GM18502 (cell line): ENCODE data around the gene PRKN.

Experiments
- ATAC-seq: cut with Tn5 transposase; IDR thresholded peaks from one replicate; pipeline ENCODE4 v1.9.1; 2021; ENCODE audit warnings: mild to moderate bottlenecking; ENCODE audit not compliant: unreplicated experiment, poor library complexity

Gene PRKN

DNA sequence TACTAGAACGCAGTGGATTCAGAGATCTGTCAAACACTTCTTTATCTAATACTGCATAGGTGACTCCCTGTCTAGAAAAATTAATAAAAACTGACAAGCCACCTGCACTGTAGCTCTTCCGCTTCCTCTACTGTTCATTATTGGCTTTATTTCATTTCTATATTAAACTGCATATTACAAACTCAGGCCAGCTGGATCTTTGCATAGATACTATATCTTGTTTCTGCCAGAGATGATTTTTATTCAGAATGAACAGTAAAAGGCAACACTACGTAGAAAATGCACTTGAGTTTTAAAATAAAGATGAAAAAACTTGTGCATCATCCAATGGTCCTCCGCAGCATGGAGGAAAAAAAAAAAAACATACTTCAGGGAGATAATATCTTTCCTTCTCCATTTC, 508.3 kb downstream of the PRKN start:
- ATAC-seq: no peak

DNA sequence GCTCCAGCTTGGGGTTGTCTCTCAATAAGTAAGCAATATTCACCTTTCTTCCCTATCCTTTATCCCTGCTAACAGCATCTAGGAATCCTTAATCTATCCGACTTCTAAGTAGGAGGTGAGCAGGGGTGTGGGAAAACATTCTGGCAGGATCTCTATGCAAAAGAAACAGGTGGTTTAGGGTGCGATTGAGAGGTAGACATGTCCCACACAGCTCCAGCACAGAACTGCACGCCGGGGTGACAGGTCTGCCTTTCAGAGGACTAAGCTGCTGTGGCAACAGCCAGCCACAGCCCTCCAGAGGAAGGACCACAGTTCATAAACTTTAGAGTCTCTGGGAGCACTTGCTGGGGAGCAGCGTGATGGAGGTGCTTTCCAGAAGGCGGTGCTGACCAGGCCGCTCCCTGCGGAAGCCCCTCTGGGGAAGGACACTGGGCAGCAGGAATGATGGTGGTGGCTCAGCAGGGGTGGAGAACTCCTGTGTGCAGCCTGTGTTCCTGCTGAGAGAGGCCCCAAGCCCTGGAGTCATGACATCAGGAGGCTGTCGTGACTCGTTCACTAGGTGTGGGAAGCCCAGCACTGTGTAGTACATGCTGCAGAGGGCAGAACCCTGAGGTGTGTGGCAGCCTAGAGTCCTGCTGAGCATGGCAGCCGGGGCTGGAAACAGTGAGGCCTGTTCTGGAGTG, 509.6 kb downstream of the PRKN start:
- ATAC-seq: no peak

DNA sequence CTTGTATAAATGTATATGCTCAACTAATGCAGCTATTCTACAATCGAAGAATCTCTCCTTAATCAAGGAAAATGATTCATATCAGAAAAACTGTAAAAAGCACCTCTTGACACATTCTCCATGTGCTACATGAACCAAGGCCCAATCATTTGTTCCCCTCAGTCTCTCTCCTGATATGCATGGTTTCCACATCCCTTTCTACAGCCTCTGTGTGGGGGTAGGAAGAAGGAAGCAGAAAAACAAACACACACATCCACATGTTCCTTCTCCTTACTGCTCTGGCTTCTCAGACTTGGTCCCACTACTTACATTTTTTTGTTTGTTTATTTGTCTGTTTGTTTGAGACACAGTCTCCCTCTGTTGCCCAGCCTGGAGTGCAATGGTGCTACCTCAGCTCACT, 510.5 kb downstream of the PRKN start:
- ATAC-seq: no peak

DNA sequence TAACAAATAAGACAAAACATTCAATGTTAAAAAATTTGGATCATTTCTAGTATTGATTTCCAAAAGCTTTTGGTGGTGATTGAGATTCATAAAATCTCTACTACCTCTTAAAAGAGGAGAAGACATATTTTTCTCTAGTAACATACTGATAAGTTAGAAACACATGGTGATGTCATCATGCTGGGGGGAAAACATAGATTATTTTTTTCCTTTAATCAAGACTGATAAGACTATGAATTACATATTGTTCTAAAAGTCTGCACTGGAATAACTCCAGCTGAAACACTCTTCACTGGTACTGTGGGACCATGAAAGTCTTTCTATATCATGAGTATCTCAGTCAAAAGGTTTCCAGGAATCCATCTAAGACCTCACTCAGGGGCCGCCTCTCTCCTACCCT, 515.8 kb downstream of the PRKN start:
- ATAC-seq: no peak

DNA sequence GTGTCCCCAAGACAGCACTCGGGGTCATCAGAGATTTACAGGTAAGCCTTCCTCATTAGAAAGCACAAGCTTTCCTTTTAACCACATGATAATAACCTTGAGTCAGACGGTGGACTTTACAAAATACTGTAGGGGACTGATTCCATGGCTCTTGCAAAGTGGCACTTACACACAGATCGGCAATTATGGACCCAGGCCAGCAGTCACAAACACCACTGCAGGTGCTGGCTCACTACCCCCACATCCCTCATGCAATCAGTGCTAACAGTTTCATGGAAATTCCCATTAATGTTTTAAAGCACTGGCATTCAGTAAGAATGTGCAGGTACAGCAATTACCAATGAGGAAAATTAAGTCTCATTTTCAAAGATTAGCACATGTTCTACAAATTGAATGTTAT, 516.5 kb downstream of the PRKN start:
- no peak for ATAC-seq

DNA sequence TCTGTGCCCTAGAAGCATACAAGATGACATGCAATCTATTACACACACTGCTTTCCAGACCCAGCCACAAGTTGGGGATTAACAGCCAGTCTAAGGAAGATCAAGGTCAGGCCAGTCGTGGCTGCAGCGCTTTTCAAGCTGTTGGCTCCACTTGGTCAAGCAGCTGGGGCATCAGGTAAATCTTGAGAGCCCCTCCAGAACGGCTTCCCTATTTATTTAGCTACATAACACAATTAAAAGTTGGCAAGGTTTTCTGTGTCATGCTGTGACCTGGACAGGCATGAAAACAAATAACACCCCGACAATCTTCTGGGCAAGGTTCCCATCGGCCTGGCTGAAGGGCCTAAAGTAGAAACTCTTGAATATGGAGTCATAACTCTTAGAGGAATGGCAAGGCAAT, 524.3 kb downstream of the PRKN start:
- no peak for ATAC-seq

DNA sequence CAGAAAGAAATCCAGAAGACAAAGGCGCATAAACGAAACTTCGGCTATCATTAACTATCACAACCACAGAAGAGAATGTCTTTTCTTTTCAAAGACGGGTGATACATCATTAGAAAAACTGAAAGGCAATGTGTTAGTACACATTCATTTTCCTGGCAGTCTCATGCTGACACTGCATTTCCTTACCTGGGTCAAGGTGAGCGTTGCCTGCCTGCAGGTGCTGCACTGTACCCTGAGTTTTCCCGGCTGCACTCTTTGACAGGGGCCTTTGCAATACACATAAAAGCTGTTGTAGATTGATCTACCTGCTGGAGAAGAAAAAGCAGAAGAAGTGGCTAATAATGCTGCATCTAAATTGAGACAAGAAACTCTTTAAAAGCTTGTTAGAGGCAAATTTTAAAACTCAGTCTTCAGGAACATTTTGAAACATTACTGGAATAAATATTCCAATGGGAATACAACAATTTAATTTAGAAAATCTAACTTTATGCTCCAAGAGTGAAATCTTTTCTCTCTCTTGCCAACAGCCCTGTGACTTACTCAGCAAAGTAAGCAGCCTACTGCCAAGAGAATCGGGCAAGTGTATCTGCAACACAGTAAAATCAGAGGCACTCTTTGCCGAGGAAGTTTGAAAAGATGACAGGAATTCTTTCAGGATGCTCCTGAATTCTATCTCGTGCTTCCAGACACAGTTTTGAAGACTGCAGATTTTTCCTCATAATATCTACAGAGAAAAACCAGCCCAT, 526.4 kb downstream of the PRKN start:
- ATAC-seq: no peak

DNA sequence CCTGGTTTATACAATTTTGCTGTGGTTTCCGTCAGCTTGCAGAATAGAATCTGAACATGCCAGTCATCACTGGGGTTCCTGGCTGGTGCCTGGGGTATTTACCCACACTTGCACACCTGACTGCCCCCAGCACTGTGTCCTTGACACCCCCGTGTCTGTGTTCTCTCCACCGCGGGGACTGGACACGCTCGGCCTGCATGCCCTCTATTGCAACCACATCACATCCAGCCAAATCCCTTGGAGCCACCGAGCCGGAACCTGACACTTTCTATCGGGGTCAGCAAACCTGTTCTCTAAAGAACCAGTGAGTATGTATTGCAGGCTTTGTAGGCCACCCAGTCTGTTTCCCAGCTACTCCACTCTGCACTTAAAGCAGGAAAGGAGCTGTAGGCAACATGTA, 527.5 kb downstream of the PRKN start:
- ATAC-seq: no peak

DNA sequence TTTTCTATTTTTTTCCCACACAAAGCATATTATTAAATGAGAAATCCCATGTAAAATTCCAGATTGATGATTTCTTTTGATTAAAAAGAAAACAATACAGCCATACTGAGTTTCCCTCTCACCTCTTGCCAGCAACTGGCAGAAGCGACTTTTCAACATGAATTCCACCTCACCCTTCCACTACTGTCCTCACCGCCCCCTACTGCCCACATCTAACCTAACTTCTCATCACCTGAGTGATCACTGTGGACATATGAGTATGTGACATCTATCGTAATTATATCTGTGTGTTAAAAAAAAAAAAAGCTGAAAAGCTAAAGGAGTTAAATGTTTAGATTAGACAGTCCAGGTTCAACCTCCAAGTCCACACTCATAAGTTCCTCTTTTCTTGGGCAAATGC, 528.6 kb downstream of the PRKN start:
- no peak for ATAC-seq

DNA sequence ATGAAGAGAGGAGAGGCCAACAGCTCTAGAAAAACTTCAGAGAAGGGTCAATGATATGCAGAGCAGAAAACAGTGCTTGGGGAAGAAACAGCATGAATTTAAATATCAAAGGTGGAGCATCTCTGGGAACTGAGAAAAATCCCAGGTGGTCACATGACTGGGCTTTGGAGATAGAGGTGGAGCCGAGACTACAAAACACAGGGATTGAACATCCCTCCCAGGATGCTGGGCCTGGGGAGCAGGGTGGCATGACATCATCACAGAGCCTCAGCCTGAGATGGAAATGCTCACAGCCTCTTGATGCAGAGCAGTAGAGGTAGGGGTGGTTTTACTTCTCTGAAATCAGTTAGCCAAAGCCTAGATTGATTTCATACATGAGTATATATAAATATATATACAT, 529.5 kb downstream of the PRKN start:
- no peak for ATAC-seq

DNA sequence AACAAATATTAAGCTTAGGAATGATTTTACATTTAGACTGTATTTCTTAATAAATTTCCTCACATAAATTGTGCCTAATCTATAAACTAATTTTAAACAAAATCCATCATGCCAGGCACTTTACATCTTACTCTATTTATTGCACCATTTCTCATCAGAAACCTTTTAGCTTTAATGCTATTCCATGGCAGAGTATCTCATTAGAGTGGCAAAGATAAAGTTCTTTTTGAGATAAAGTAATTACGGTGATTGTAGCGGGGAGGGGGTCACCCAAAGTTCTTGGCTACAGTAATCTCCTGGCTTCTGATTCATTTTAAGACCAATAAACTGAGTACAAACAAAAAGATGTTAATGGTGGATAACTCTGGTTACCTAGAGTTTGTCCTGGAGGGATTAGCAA, 532.1 kb downstream of the PRKN start:
- ATAC-seq: no peak

DNA sequence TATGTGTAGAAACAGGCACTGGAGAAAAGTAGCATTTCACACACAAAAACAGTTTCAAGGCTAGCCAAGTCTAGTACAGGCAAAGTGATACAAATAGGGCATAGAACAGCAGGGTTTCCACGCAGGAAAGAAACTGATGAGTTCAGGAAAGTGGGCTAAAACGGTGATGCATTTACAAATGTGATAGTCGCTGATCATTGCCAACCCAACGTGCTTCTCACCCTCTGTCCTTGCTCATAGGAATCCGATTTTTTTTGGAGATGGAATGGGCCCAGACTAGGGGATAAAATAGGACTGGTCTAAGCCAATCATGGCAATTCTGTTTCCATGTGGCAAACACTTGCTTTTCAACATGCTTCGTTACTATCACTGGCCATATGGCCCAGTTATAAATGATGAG, 536.6 kb downstream of the PRKN start:
- no peak for ATAC-seq

DNA sequence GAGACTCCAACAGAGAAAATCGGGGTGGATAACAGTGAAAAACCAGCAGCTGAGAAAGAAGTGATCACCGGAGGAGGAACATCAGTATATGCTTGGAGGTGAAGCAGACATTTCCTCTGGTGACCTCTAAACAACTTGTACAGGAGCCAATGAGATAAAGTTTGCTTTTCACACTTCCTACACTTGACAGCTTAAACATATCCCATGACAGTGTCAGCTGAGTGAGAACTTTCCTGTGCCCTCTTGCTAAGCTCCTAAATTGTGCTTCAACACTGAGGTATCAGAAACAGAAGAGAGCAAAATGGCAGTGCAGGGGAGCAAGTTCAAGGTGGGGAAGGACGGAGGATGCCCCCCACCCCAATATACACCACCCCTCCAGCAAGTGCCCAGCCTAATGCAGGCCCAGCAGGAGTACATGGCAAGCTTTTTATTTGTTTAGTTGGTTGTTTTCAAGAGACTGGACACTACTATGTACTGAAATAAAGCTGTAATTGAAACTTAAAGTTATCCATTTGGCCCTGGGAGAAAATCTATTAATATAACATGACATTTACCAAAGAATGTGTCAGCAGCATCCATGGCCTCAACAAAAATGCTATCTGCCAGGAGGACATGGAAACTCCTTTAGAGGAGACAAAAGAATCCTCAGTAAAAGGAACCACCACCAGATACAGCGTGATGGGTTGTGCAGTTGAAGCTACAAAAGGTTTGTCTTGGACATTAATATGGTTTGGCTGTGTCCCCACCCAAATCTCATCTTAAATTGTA, 540.2 kb downstream of the PRKN start:
- ATAC-seq: no peak

DNA sequence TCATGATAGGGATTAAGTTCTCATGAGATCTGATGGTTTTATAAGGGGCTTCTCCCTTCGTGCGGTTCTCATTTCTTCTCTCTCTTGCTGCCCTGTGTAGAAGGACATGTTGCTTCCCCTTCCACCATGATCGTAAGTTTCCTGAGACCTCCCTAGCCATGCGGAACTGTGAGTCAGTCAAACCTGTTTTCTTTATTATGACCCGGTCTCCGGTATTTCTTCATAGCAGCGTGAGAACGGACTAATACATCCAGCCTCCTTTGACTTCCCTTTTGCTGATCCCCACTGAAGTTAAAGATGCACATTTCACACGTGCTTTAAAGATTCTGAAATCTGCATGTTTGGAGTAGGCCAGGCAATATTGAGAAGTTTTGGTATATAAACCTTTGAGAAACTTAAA, 543.1 kb downstream of the PRKN start:
- no peak for ATAC-seq

DNA sequence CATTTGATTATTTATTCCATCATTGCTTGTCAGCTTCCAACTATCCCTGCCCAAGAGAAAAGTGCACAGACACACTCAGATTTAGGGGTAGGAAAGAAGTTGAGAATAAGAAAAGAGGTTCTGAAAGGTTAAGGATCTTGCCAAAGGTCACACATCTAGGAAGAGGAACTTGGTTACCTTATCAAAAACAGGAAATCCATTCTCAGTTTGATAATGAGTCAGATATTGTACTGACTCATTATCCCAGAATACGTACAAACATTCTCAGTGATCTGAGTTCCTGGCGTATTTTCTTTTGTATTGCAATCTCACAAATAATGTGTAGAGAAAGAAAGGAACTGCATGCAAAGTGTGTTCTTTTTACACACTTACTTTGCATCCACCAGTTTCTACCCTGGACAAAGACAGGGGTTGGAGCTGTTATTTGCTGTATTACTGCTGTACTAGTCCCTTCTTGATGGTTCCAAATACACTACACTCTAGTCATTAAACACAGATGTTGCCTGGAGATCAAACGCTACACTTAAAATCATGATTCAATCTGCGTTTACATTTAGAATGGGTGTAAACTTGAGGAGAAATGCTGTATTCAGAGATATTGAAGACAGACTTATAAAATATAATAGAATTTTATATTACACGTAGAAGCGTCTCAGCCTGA, 545.7 kb downstream of the PRKN start:
- no peak for ATAC-seq

DNA sequence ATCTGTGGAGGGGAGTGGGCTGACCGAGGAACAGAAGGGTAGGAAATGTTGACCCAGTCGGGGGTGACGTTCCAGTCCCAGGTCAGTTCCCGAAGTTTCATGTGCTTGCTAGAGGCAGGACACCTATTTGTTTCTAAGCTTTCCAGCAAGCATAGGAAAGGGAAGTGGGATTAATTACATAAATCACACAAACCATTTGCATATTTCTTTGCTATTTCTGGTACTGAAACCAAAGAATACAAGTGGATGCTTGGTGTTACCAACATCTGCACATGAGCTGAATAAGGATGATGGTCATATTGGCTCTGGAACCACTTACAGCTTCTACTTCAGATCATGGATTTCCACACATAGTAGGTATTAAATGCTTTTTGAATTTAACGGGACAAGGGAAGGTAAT, 546.5 kb downstream of the PRKN start:
- ATAC-seq: no peak

DNA sequence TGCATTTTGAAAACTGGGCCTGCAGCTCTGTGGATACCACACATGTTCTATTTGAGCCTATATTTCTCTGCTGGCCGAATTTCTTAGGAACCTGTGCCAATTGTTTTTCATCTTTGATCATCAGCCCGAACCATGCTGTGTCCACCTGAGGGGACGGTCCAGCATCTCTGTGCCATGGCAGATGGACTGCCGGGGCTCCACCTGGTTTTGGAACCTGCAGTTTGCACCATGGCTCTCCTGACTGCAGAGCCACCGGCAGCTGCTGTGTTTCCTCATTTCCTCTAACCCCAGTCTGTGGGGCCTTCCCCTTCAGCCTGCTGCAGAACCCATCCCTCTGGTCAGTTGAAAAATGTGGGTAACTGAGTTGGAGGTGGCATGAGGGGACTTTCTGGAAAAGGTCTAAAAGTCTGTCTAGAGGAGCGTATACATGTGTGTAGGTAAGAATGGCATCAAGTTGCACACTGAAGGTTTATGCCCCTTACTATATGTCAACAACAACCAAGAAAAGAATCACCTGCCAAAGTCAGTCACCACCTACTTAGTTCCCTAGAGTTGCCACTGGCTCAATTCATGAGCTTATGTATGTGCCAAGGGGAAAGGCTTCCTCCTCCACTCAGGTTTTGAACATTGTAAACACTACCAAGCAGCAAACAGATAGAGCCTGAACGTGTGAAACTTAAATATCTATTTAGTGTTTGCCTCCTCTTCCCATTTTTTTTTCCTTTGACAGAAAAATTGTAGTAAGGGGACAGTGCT, 548.2 kb downstream of the PRKN start:
- ATAC-seq: no peak

DNA sequence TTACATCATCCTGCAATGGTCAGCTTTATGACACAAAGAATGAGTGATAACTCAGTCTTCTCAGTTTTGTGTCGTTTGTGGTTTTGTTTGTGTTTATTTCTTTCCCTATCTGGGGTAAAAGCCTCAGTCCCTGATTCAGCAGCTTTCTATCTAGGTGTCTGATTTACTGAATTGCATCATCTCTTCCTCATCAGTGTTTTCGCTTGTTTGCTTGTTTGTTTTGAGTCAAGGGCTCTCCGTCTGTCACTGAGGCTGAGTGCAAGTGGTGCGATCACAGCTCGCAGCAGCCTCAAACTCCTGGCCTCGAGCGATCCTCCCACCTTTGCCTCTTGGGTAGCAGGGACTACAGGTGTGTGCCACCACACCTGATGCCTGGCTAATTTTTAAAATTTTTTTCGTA, 548.9 kb downstream of the PRKN start:
- no peak for ATAC-seq

DNA sequence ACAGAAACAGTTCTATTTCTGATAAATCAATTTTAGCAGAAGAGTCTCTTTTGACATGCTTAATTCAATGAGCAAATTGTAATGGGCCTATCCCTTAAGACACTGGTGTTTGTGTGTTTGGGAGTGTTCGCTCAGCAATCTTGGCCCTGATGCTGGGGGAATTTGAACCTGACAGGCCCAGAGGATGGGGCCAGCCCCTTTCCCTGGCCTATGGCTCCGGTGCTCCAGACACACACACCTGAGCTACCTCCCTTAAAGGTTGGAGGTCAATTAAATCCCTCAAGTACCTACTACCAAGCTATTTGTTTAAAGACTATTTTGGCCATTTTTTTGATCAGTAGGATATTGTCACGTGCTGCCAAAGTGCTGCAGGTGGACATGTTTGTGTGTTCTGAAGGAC, 549.3 kb downstream of the PRKN start:
- ATAC-seq: no peak

DNA sequence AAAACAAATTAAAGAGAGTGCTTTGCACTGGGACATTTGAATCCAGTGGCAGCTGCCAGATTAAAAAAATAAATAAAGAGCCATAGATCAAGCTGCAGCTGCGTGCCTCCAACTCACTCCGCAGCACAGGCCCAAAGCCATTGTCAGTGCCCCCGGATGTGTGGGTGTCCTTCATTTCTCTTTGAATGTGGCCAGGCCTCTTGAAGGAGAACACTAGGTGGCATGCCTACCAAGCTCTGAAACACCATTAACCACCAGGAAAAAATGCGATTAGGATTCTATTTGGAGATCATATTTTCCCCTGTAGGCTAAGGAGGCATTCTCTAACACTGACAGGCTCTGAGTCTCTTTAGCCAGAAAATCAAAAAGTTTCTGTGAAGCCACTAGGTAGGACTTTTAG, 549.8 kb downstream of the PRKN start:
- ATAC-seq: no peak
